ENCODE results near the gene C6orf89.

The C6orf89 gene

GRCh38 chr6:36970892-36971842 lies 85.4 kb downstream of the C6orf89 start:
- DNase-seq, result no peak

GRCh38 chr6:36971921-36972673 lies 86.3 kb downstream of the C6orf89 start:
- DNase-seq, result no peak

- DNase-seq, result no peak
These were observed 87.4 kb downstream of the C6orf89 start for GRCh38 chr6:36973190-36973589.

- no peak for DNase-seq
These were observed 87.9 kb downstream of the C6orf89 start for GRCh38 chr6:36973647-36974046.

GRCh38 chr6:36975231-36976006 lies 89.7 kb downstream of the C6orf89 start:
- DNase-seq, result no peak

- no peak for DNase-seq
These were observed 90.2 kb downstream of the C6orf89 start for GRCh38 chr6:36976007-36976264.

GRCh38 chr6:36976509-36976908 lies 90.8 kb downstream of the C6orf89 start:
- no peak for DNase-seq

GRCh38 chr6:36976931-36977330 lies 91.2 kb downstream of the C6orf89 start:
- DNase-seq, result no peak

GRCh38 chr6:36977470-36977941 lies 91.8 kb downstream of the C6orf89 start:
- DNase-seq, result no peak
